Measurements from ENCODE around the gene ITGB8. TPM values are rescaled to one million over a fixed set of nuclear protein-coding genes. Genes with fewer than 3 reads are reported as not detected.

The ITGB8 gene
- total and polyA plus RNA-seq, 2 experiments from 2014 or later, result 0.71 to 3.0 TPM

- H3K4me3 Mint-ChIP-seq, result no peak overlapping the region
- Histone ChIP-seq H3K9me2 (ENCODE audit: insufficient read depth) (no peaks in the 10 kb centered on the region), H2AFZ (no peak overlapping the region), H3K4me1 (ENCODE audit: insufficient read depth) (peaks cover 6% of the 10 kb centered on the region; the same call in 1 of the 2 replicates), H4K20me1 (replicated peaks; ENCODE audit: insufficient read depth) (no peaks in the 10 kb centered on the region), H3K27me3 (ENCODE audit: insufficient read depth) (no peaks in the 10 kb centered on the region), H3K4me3 (no peak overlapping the region), H3K79me2 (replicated peaks; ENCODE audit: insufficient read depth) (no peaks in the 10 kb centered on the region), H3K36me3 (ENCODE audit: insufficient read depth) (no peaks in the 10 kb centered on the region), H3K27ac (ENCODE audit: low read depth) (no peak overlapping the region), H3F3A (replicated peaks; ENCODE audit: low read depth) (no peaks in the 10 kb centered on the region), H3K4me2 (no peak overlapping the region)
- no peak for TF ChIP-seq EZH2 (IDR thresholded peaks at IDR 0.05; ENCODE audit: low read depth, unreplicated experiment)
- no peak for TF ChIP-seq CREB1 (CRISPR knock-in tag; IDR thresholded peaks at IDR 0.05; ENCODE audit: low read depth)
- no peak for TF ChIP-seq ZNF462 (CRISPR knock-in tag; IDR thresholded peaks at IDR 0.05)
- TF ChIP-seq EZH2phosphoT487 (IDR thresholded peaks at IDR 0.05; ENCODE audit: unreplicated experiment), result no peak
- TF ChIP-seq NANOG (IDR thresholded peaks at IDR 0.05; ENCODE audit: borderline replicate concordance), result no peak
- no peak for TF ChIP-seq JUNB (IDR thresholded peaks at IDR 0.05; ENCODE audit: unreplicated experiment)
- TF ChIP-seq CTCF (conservative IDR thresholded peaks at IDR 0.05; ENCODE audit: low read depth in 2 of 2), result no peak
- H3K9me3 Mint-ChIP-seq, result no peaks in the 10 kb centered on the region
- H3K27me3 Mint-ChIP-seq (ENCODE audit: insufficient read depth, low read depth, poor library complexity), result no peaks in the 10 kb centered on the region
- ATAC-seq, result no peak
- peaks cover 6% of the 10 kb centered on the region for H3K4me1 Mint-ChIP-seq
- H3K27ac Mint-ChIP-seq, result no peak overlapping the region
- DNase-seq (ENCODE audit: low spot score), result no peak
- H3K36me3 Mint-ChIP-seq (ENCODE audit: low read depth), result no peaks in the 10 kb centered on the region
Measured at GRCh38 chr7:20313626-20314025, 17.1 kb upstream of the ITGB8 start.

Measured in GM23338 (cell line).